ENCODE data around the gene EML1.

GRCh38 chr14:99831303-99831702, 38.1 kb downstream of the EML1 start:
- TF ChIP-seq, protein P1, sequence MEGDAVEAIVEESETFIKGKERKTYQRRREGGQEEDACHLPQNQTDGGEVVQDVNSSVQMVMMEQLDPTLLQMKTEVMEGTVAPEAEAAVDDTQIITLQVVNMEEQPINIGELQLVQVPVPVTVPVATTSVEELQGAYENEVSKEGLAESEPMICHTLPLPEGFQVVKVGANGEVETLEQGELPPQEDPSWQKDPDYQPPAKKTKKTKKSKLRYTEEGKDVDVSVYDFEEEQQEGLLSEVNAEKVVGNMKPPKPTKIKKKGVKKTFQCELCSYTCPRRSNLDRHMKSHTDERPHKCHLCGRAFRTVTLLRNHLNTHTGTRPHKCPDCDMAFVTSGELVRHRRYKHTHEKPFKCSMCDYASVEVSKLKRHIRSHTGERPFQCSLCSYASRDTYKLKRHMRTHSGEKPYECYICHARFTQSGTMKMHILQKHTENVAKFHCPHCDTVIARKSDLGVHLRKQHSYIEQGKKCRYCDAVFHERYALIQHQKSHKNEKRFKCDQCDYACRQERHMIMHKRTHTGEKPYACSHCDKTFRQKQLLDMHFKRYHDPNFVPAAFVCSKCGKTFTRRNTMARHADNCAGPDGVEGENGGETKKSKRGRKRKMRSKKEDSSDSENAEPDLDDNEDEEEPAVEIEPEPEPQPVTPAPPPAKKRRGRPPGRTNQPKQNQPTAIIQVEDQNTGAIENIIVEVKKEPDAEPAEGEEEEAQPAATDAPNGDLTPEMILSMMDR (IDR thresholded peaks at IDR 0.05) = no peak
- no peak for TF ChIP-seq POLR2A (IDR thresholded peaks at IDR 0.05; ENCODE audit: low read depth)
- no peak for TF ChIP-seq EP300 (IDR thresholded peaks at IDR 0.05)
- TF ChIP-seq POLR2AphosphoS5 (IDR thresholded peaks at IDR 0.05) = no peak

Data from esophagus muscularis mucosa (tissue), 4 donors.